ENCODE measurements around the gene COL4A6.

GRCh38 chrX:108396986-108397385 lies 41.2 kb downstream of the COL4A6 start:
- TF ChIP-seq EZH2 (IDR thresholded peaks at IDR 0.05; ENCODE audit: insufficient read depth, poor library complexity, severe bottlenecking) (no peak), EZH2phosphoT487 (IDR thresholded peaks at IDR 0.05; ENCODE audit: insufficient read depth, low read depth) (no peak)
